HepG2 (cell line): ENCODE data around the gene IRF4.

Experiments
- BRCA1 ChIP-seq: sonication (generic); formaldehyde crosslinking; IDR thresholded peaks from 2 replicates; pipeline ENCODE4 v1.4.0; 2020; ENCODE audit warnings: missing genetic modification reagents
- POLR2A ChIP-seq, 2 experiments: IDR thresholded peaks; 2 replicates each; pipeline ENCODE4 v1.6.1; 2011; ENCODE audit warnings: low read depth in 2 of 2, low read length in 2 of 2, mild to moderate bottlenecking in 1 of 2, moderate library complexity in 1 of 2; ENCODE audit not compliant: insufficient read depth in 1 of 2
- SAFB2 ChIP-seq: sonication (generic); formaldehyde crosslinking; IDR thresholded peaks from 2 replicates; pipeline ENCODE4 v1.5.1; 2020; ENCODE audit warnings: missing genetic modification reagents, low read depth, mild to moderate bottlenecking, borderline replicate concordance
- THAP8 ChIP-seq: sonication (generic); formaldehyde crosslinking; IDR thresholded peaks from 2 replicates; pipeline ENCODE4 v1.5.1; 2020; ENCODE audit warnings: missing genetic modification reagents, mild to moderate bottlenecking, borderline replicate concordance

GRCh38 chr6:455006-455585 is 63.5 kb downstream of the IRF4 start:
- TF ChIP-seq SAFB2 (CRISPR knock-in tag) = no peak
- no peak for TF ChIP-seq THAP8 (CRISPR knock-in tag)
- no peak for TF ChIP-seq BRCA1 (CRISPR knock-in tag)
- TF ChIP-seq POLR2A (IDR thresholded peaks at IDR 0.05; ENCODE audit: insufficient read depth in 1 of 2, low read depth in 2 of 2, low read length in 2 of 2) = no peak
